Peyer's patch (tissue), 4 donors: ENCODE data around the gene AR. TPM values are rescaled to one million over a fixed set of nuclear protein-coding genes. Genes with fewer than 3 reads are reported as not detected.

Experiments used
- DNase-seq, 3 donors: peaks; one replicate each; pipeline ENCODE4 v3.0.0-alpha.2; 2017 to 2019
- H3K27ac ChIP-seq, 4 donors: fragments of 200-600 bp; sonication (generic); one replicate each; pipeline ENCODE4 v1.5.1; 2016 to 2019
- H3K27me3 ChIP-seq, 2 donors: fragments of 200-600 bp; sonication (generic); one replicate each; pipeline ENCODE4 v1.5.1; 2019
- H3K36me3 ChIP-seq, 3 donors: fragments of 200-600 bp; sonication (generic); one replicate each; pipeline ENCODE4 v1.5.1; 2016 to 2019
- H3K4me1 ChIP-seq, 4 donors: fragments of 200-600 bp; sonication (generic); one replicate each; pipeline ENCODE4 v1.5.1; 2016 to 2019
- H3K4me3 ChIP-seq, 4 donors: fragments of 200-600 bp; sonication (generic); 1 replicate in 3 of 4; 2 replicates in 1 of 4; pipeline ENCODE4 v1.5.1; 2016 to 2019; ENCODE audit warnings: mild to moderate bottlenecking in 1 of 4
- H3K9me3 ChIP-seq, 4 donors: fragments of 200-600 bp; sonication (generic); one replicate each; pipeline ENCODE4 v1.5.1; 2016 to 2019; ENCODE audit warnings: mild to moderate bottlenecking in 1 of 4
- POLR2A ChIP-seq, 2 donors: fragments of 450-650 bp; IDR thresholded peaks; one replicate each; pipeline ENCODE4 v1.5.1; 2017; ENCODE audit warnings: antibody characterized with exemption in 2 of 2, mild to moderate bottlenecking in 2 of 2, moderate library complexity in 2 of 2
- total RNA-seq, 4 donors: library from RNA; depleted of rRNA; stranded (reverse); fragments of >200 nt; gene quantifications; one replicate each; pipeline ENCODE4 v1.1.0, GENCODE V29; 2016
- TF ChIP-seq, protein P1 (sequence below), 6 experiments: fragments of 450-650 bp in 4 of 6; fragments of 200-600 bp in 2 of 6; sonication (generic) in 1 of 6; IDR thresholded peaks; one replicate each; pipeline ENCODE4 v1.5.1; 2017 to 2019; ENCODE audit warnings: antibody characterized with exemption in 6 of 6, mild to moderate bottlenecking in 3 of 6, moderate library complexity in 1 of 6

The AR gene
- total RNA-seq, 4 donors from 2014 or later = 0.70 to 2.5 (median 1.2) TPM

DNA sequence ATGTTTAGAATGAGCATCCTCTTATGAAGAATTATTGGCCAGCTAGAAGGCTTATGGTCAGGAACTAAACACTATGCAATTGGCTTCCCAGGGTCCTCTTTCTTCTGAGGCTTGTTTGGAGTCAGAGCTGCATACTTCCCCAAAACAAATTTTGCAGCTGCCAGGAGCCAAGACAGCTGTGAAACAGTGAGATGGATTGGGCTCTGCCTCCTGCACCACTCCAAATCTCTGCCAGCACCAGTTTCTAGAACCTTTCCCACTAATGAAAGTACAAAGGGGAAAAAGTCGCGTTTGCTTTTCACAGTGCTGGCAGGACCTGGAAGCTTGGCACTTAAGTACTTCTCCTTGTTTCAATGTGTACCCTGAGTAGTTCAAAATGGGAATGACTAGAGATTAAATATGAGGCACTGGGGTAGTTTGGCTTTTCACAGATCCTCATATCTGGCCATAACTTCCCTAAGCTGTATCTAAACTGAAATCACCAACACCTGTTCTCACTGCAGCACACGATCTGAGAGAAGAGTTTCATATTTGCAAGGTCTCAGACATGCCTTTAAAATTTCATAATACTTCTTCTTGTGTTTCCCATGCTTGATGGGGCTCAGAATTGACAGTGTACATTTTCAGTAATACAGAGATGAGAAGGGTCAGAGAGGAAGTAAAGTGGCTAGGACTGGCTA, 20.7 kb upstream of the AR start:
- Histone ChIP-seq H3K27ac (no peak overlapping the region), H3K4me3 (no peak overlapping the region), H3K9me3 (no peaks in the 10 kb centered on the region), H3K4me1 (no peaks in the 10 kb centered on the region), H3K27me3 (no peaks in the 10 kb centered on the region), H3K36me3 (no peaks in the 10 kb centered on the region)
- DNase-seq = no peak
- TF ChIP-seq, protein P1, sequence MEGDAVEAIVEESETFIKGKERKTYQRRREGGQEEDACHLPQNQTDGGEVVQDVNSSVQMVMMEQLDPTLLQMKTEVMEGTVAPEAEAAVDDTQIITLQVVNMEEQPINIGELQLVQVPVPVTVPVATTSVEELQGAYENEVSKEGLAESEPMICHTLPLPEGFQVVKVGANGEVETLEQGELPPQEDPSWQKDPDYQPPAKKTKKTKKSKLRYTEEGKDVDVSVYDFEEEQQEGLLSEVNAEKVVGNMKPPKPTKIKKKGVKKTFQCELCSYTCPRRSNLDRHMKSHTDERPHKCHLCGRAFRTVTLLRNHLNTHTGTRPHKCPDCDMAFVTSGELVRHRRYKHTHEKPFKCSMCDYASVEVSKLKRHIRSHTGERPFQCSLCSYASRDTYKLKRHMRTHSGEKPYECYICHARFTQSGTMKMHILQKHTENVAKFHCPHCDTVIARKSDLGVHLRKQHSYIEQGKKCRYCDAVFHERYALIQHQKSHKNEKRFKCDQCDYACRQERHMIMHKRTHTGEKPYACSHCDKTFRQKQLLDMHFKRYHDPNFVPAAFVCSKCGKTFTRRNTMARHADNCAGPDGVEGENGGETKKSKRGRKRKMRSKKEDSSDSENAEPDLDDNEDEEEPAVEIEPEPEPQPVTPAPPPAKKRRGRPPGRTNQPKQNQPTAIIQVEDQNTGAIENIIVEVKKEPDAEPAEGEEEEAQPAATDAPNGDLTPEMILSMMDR (IDR thresholded peaks at IDR 0.05) = no peak
- no peak for TF ChIP-seq POLR2A (IDR thresholded peaks at IDR 0.05)

DNA sequence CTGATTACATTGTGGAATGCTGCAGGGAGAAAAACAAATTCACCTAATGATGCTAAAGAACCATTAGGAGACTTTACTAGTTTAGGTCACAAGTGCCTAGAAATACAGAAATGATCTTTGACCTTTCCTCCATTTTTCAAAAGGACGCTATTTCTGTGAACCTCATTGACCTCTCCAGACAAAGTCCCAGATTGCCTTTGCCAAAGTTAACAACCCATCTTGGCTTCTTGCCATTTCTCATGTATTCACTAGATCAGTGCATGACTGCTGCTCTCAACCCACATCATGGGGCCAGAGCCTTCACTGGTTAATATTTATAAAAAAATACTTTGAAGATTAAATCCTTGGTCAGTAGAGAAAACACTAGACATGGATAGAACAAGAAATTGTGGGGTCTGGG, 19.9 kb upstream of the AR start:
- DNase-seq = no peak

DNA sequence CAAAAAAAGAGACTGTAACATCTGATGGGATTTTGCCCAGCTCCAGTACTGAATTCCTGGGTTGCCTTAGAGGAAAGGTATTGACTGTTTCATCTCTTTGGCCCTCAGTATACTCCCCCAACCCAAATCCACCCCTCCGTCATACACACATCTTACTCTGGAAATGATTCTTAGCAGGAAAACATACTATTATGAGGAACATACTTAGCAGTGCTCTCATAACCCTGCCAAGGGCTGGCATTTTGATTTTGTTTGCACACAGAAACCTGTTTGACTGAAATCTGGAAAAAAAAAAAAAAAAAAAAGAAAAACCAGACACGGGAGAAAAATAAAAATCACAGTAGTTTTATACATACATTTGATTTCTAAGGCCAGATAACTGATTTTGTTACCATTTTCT, 19.4 kb upstream of the AR start:
- Histone ChIP-seq H3K9me3 (no peaks in the 10 kb centered on the region), H3K4me3 (no peak overlapping the region)
- TF ChIP-seq POLR2A (IDR thresholded peaks at IDR 0.05) = no peak
- TF ChIP-seq, protein P1 (IDR thresholded peaks at IDR 0.05) = no peak

More for the DNA sequence above, 19.9 kb upstream of the AR start:
- Histone ChIP-seq H3K4me3 (no peak overlapping the region), H3K27ac (no peak overlapping the region), H3K4me1 (no peaks in the 10 kb centered on the region), H3K36me3 (no peaks in the 10 kb centered on the region), H3K9me3 (no peaks in the 10 kb centered on the region), H3K27me3 (no peaks in the 10 kb centered on the region)
- TF ChIP-seq POLR2A (IDR thresholded peaks at IDR 0.05) = no peak
- TF ChIP-seq, protein P1 (IDR thresholded peaks at IDR 0.05) = no peak

DNA sequence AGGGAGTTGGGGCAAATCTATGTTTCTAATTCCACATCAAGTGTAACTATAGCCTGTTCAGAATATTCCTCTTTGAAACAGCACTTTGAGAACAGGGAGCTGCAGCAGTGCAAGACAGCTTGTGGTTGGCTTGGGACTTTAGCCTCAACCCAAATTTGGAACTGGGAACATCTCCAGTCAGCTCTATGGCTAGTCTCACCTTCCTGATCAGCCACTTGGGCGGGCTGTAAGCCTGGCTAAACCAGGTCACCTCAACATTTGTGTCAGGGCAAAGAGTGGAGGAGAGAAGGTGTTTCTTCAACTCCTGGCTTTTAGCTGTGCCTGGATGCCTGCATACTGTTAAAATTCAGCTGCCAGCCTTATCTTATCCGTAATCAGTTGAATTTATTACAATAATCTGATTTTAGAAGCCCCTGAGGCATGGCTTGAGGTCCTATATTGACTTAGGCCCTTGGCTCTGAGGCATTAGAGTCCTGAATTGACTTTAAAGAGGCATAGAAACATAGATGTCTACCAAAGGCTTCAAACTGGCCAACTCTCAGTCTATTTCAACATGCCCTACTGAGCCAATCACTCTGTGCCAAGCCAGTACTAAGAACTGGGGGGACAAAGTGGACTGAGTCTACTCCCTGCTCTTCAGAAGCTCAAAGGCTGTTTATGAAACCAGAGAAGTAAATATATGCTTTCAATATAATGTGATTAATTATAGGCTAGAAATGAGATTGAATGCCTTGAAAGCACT, 18.7 kb upstream of the AR start:
- DNase-seq = no peak
- TF ChIP-seq POLR2A (IDR thresholded peaks at IDR 0.05) = no peak
- TF ChIP-seq, protein P1 (IDR thresholded peaks at IDR 0.05) = no peak

More for the DNA sequence above, 19.4 kb upstream of the AR start:
- no peaks in the 10 kb centered on the region for H3K36me3 ChIP-seq
- no peaks in the 10 kb centered on the region for H3K27me3 ChIP-seq
- H3K27ac ChIP-seq = no peak overlapping the region
- no peak for DNase-seq
- H3K4me1 ChIP-seq = no peaks in the 10 kb centered on the region

DNA sequence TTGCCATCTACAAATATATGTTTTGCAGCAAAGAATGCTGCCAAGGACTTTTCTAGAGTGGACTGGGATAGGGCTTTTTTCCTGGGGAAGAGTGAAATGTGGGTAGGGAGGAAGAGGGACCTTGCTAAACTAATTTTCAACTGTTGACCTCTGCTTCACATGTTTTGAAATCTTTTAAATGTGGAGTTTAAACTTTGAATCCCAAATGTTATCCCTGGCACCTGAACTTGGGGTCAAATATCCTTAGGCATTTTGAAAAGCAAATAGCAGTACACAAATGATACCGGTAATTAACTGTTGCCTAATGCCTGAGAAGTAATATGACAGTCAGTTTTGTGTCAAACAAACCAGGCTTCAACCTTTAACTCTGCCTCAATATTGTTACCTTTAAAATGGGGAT, 7.3 kb upstream of the AR start:
- H3K27ac ChIP-seq = no peak overlapping the region
- H3K27me3 ChIP-seq = no peaks in the 10 kb centered on the region
- no peak for TF ChIP-seq POLR2A (IDR thresholded peaks at IDR 0.05)
- TF ChIP-seq, protein P1 (IDR thresholded peaks at IDR 0.05) = no peak
- no peaks in the 10 kb centered on the region for H3K9me3 ChIP-seq
- H3K4me1 ChIP-seq = no peaks in the 10 kb centered on the region
- no peak overlapping the region for H3K4me3 ChIP-seq
- no peaks in the 10 kb centered on the region for H3K36me3 ChIP-seq
- DNase-seq = no peak

More for the DNA sequence above, 18.7 kb upstream of the AR start:
- Histone ChIP-seq H3K4me3 (no peak overlapping the region), H3K9me3 (no peaks in the 10 kb centered on the region), H3K27me3 (no peaks in the 10 kb centered on the region), H3K36me3 (no peaks in the 10 kb centered on the region), H3K27ac (no peak overlapping the region), H3K4me1 (no peaks in the 10 kb centered on the region)
